ENCODE measurements around the gene BICC1.

DNA sequence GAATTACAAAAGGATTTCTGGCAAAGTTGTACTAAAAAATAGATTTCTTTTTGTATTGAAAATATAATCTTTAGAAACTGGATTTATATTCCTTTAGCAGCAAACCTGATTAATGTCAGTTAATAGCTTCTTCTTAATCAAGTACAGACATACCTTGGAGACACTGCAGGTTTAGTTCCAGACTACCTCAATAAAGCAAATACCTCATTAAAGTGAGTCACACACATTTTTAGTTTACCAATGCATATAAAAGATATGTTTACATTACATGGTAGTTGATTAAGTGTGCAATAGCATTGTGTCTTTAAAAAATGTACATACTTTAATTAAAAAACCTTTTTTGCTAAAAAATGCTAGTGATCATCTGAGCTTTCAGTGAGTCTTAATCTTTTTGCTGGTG lies 215.0 kb downstream of the BICC1 start:
- TF ChIP-seq, protein P1, sequence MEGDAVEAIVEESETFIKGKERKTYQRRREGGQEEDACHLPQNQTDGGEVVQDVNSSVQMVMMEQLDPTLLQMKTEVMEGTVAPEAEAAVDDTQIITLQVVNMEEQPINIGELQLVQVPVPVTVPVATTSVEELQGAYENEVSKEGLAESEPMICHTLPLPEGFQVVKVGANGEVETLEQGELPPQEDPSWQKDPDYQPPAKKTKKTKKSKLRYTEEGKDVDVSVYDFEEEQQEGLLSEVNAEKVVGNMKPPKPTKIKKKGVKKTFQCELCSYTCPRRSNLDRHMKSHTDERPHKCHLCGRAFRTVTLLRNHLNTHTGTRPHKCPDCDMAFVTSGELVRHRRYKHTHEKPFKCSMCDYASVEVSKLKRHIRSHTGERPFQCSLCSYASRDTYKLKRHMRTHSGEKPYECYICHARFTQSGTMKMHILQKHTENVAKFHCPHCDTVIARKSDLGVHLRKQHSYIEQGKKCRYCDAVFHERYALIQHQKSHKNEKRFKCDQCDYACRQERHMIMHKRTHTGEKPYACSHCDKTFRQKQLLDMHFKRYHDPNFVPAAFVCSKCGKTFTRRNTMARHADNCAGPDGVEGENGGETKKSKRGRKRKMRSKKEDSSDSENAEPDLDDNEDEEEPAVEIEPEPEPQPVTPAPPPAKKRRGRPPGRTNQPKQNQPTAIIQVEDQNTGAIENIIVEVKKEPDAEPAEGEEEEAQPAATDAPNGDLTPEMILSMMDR (IDR thresholded peaks at IDR 0.05), result no peak
- TF ChIP-seq POLR2A (IDR thresholded peaks at IDR 0.05), result no peak
